IPS DF 6.9 (cell line): ENCODE measurements around the gene SPIN1.

Source experiments
- DNase-seq: peaks from one replicate; pipeline ENCODE4 v3.0.0-alpha.2; 2013; ENCODE audit warnings: low read depth, low spot score
- H3K27ac ChIP-seq: one replicate; pipeline ENCODE4 v1.5.1; 2013; ENCODE audit warnings: low read length, control low read depth
- H3K27me3 ChIP-seq: 2 replicates; pipeline ENCODE4 v1.6.1; 2013; ENCODE audit warnings: mild to moderate bottlenecking, low read length; ENCODE audit not compliant: control insufficient read depth, insufficient read depth
- H3K36me3 ChIP-seq: 2 replicates; pipeline ENCODE4 v1.6.1; 2013; ENCODE audit warnings: low read length; ENCODE audit not compliant: control insufficient read depth, insufficient read depth
- H3K4me1 ChIP-seq: 2 replicates; pipeline ENCODE4 v1.6.1; 2013; ENCODE audit warnings: low read length; ENCODE audit not compliant: control insufficient read depth, insufficient read depth
- H3K4me3 ChIP-seq: 2 replicates; pipeline ENCODE4 v1.5.1; 2013; ENCODE audit warnings: mild to moderate bottlenecking, low read length
- H3K9me3 ChIP-seq: 2 replicates; pipeline ENCODE4 v1.6.1; 2013; ENCODE audit warnings: low read length, inconsistent platforms; ENCODE audit not compliant: control insufficient read depth, insufficient read depth
- WGBS: extraction: QIAGEN DNeasy Blood & Tissue Kit; methylation state at CpG from one replicate; pipeline ENCODE4 v1.1.7; 2013; ENCODE audit warnings: mixed read lengths, missing lambda C conversion rate; ENCODE audit not compliant: insufficient read length, insufficient coverage; 5-methylcytosine and 5-hydroxymethylcytosine counted together

Gene SPIN1

GRCh38 chr9:88488166-88488565, 99.9 kb downstream of the SPIN1 start:
- Histone ChIP-seq H3K4me3 (no peak overlapping the region), H3K27me3 (no peaks in the 10 kb centered on the region), H3K4me1 (no peaks in the 10 kb centered on the region), H3K27ac (no peak overlapping the region), H3K36me3 (no peaks in the 10 kb centered on the region), H3K9me3 (no peaks in the 10 kb centered on the region)
- no peak for DNase-seq
- no CpG with 5 or more reads among the region's 4 CpGs for WGBS

GRCh38 chr9:88494983-88495721, 106.9 kb downstream of the SPIN1 start:
- no peaks in the 10 kb centered on the region for H3K36me3 ChIP-seq

GRCh38 chr9:88497224-88497623, 109.0 kb downstream of the SPIN1 start:
- Histone ChIP-seq H3K4me1 (no peaks in the 10 kb centered on the region), H3K27me3 (no peaks in the 10 kb centered on the region), H3K4me3 (no peak overlapping the region), H3K27ac (no peak overlapping the region), H3K9me3 (no peaks in the 10 kb centered on the region), H3K36me3 (no peaks in the 10 kb centered on the region)
- WGBS, result no CpG with 5 or more reads among the region's 2 CpGs
- no peak for DNase-seq

More at GRCh38 chr9:88494983-88495721, 106.9 kb downstream of the SPIN1 start:
- Histone ChIP-seq H3K27me3 (no peaks in the 10 kb centered on the region), H3K9me3 (no peaks in the 10 kb centered on the region), H3K4me1 (no peaks in the 10 kb centered on the region), H3K4me3 (no peak overlapping the region), H3K27ac (no peak overlapping the region)
- no peak for DNase-seq
- WGBS, result no CpG with 5 or more reads among the region's 17 CpGs

GRCh38 chr9:88498880-88499279, 110.6 kb downstream of the SPIN1 start:
- H3K36me3 ChIP-seq, result no peaks in the 10 kb centered on the region
- WGBS, result no CpG with 5 or more reads among the region's 6 CpGs
- H3K27ac ChIP-seq, result no peak overlapping the region
- no peak for DNase-seq
- H3K4me3 ChIP-seq, result no peak overlapping the region
- no peaks in the 10 kb centered on the region for H3K27me3 ChIP-seq
- 0 out of 2 replicates have a peak, but pooled peaks cover 3% of the 10 kb centered on the region for H3K4me1 ChIP-seq
- H3K9me3 ChIP-seq, result no peaks in the 10 kb centered on the region

- DNase-seq, result no peak
- no peaks in the 10 kb centered on the region for H3K27me3 ChIP-seq
- WGBS, result no CpG with 5 or more reads among the region's 5 CpGs
- H3K9me3 ChIP-seq, result no peaks in the 10 kb centered on the region
- peaks cover 3% of the 10 kb centered on the region; the same call in 1 of the 2 replicates for H3K4me1 ChIP-seq
- no peaks in the 10 kb centered on the region for H3K36me3 ChIP-seq
- no peak overlapping the region for H3K27ac ChIP-seq
- no peak overlapping the region for H3K4me3 ChIP-seq
These were observed 112.8 kb downstream of the SPIN1 start for GRCh38 chr9:88501086-88501485.

GRCh38 chr9:88502552-88503034, 114.3 kb downstream of the SPIN1 start:
- Histone ChIP-seq H3K27me3 (no peaks in the 10 kb centered on the region), H3K36me3 (no peaks in the 10 kb centered on the region), H3K4me1 (peaks cover 3% of the 10 kb centered on the region; the same call in 1 of the 2 replicates), H3K9me3 (no peaks in the 10 kb centered on the region), H3K27ac (no peak overlapping the region), H3K4me3 (no peak overlapping the region)
- no CpG with 5 or more reads among the region's 12 CpGs for WGBS
- DNase-seq, result no peak

GRCh38 chr9:88503081-88503844, 115.0 kb downstream of the SPIN1 start:
- no CpG with 5 or more reads among the region's 18 CpGs for WGBS
- no peak for DNase-seq
- Histone ChIP-seq H3K4me3 (no peak overlapping the region), H3K9me3 (no peaks in the 10 kb centered on the region), H3K36me3 (no peaks in the 10 kb centered on the region), H3K27me3 (no peaks in the 10 kb centered on the region), H3K27ac (no peak overlapping the region), H3K4me1 (peaks cover 3% of the 10 kb centered on the region; the same call in 1 of the 2 replicates)

- no peak for DNase-seq
These were observed 115.9 kb downstream of the SPIN1 start for GRCh38 chr9:88503845-88504764.

GRCh38 chr9:88508326-88508725, 120.1 kb downstream of the SPIN1 start:
- H3K27ac ChIP-seq, result no peak overlapping the region
- WGBS, result no CpG with 5 or more reads among the region's 2 CpGs
- H3K27me3 ChIP-seq, result no peaks in the 10 kb centered on the region
- no peaks in the 10 kb centered on the region for H3K9me3 ChIP-seq
- DNase-seq, result no peak
- no peak overlapping the region for H3K4me3 ChIP-seq
- no peaks in the 10 kb centered on the region for H3K36me3 ChIP-seq
- no peaks in the 10 kb centered on the region; the same call in none of the 2 replicates for H3K4me1 ChIP-seq

More at GRCh38 chr9:88503845-88504764, 115.9 kb downstream of the SPIN1 start:
- no peak overlapping the region for H3K27ac ChIP-seq
- H3K4me3 ChIP-seq, result no peak overlapping the region
- H3K27me3 ChIP-seq, result no peaks in the 10 kb centered on the region
- no peaks in the 10 kb centered on the region for H3K36me3 ChIP-seq
- peaks cover 3% of the 10 kb centered on the region; the same call in 1 of the 2 replicates for H3K4me1 ChIP-seq
- 100% methylated on average over 7 of the region's 17 CpGs for WGBS
- no peaks in the 10 kb centered on the region for H3K9me3 ChIP-seq

- H3K4me1 ChIP-seq, result no peaks in the 10 kb centered on the region; the same call in 1 of the 2 replicates
- WGBS, result 100% methylated on average over 2 of the region's 4 CpGs
- no peaks in the 10 kb centered on the region for H3K36me3 ChIP-seq
- no peak for DNase-seq
- H3K27me3 ChIP-seq, result no peaks in the 10 kb centered on the region
- H3K27ac ChIP-seq, result no peak overlapping the region
- no peak overlapping the region for H3K4me3 ChIP-seq
- no peaks in the 10 kb centered on the region; the same call in 1 of the 2 replicates for H3K9me3 ChIP-seq
These were observed 123.7 kb downstream of the SPIN1 start for GRCh38 chr9:88511906-88512305.
